ENCODE results near the gene STT3B. TPM values are rescaled to one million over a fixed set of nuclear protein-coding genes. Genes with fewer than 3 reads are reported as not detected.
A peak's percentile ranks its signal among the peaks of the same experiment; 100 is the strongest.

The STT3B gene
- total and polyA plus RNA-seq, 2 of the 4 experiments (the other 2 are of a cell fraction): 45.5 to 86.4 TPM

DNA sequence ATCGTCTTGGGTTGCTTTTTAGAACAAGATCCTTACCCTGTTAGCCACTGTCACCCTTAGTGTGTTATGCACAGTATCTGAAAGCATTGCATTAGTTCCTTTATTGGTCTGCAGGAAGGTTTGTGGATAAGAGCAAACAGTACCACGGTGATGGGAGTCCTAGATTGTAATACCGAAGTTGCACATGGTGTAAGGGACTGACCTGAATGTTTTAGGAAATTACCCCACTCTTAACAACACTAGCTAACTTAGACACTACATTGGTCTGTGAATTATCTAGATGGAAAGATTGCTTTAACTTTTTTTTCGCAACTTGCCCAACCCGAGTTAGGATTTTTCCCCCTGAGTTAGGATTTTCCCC lies 1.3 kb downstream of the STT3B start:
- no peak overlapping the region for H2AK5ac ChIP-seq (ENCODE audit: low read depth, low read length)
- no peak overlapping the region for H4K8ac ChIP-seq (ENCODE audit: low read depth in 2 of 2, low read length in 2 of 2)
- no TSS peak for BruUV-seq (replicated peaks)
- no peak overlapping the region for H2AFZ ChIP-seq (replicated peaks; ENCODE audit: low read length, poor library complexity)
- H2BK15ac ChIP-seq (ENCODE audit: low read depth, low read length): no peak overlapping the region
- in situ Hi-C loops (cut with MboI; ENCODE audit: low sequenced_read_pairs) (no loop called here), intact Hi-C loops (cut with micrococcal nuclease) (loop anchor here (5.0 to 10.0 kb wide), 4 partner anchors 233 to 762 kb away; no protein-coding TSS in a partner anchor), dilution Hi-C loops (cut with HindIII; ENCODE audit: low sequenced_read_pairs, unreplicated experiment) (no loop called here)
- no CpG with 5 or more reads among the region's 5 CpGs for WGBS, 2 experiments (ENCODE audit: extremely low coverage in 2 of 2, insufficient read length in 1 of 2)
- H2BK5ac ChIP-seq (ENCODE audit: low read depth, low read length, poor library complexity, severe bottlenecking): no peak overlapping the region
- H3K9me1 ChIP-seq (ENCODE audit: insufficient read depth, low read length): no peaks in the 10 kb centered on the region
- ChIA-PET POLR2A (ENCODE audit: unreplicated experiment) (no interaction called here), CTCF (interaction anchor here (0.6 kb wide), 1 partner anchor 1458 kb away, joined by 12 read pairs; no protein-coding TSS in a partner anchor)
- H3K4me1 ChIP-seq (ENCODE audit: control insufficient read depth, insufficient read depth, low read length): no peaks in the 10 kb centered on the region
- H3K9ac ChIP-seq (ENCODE audit: low read depth, low read length): peak overlapping the region; percentile 79; the same call in 1 of the 2 replicates
- no peak for TF ChIP-seq RCOR1 (IDR thresholded peaks at IDR 0.05; ENCODE audit: insufficient replicate concordance, low read length)
- TF ChIP-seq ELK1 (IDR thresholded peaks at IDR 0.05; ENCODE audit: borderline replicate concordance, low read depth, low read length): no peak
- TF ChIP-seq BHLHE40 (IDR thresholded peaks at IDR 0.05; ENCODE audit: low read depth, low read length): no peak
- TF ChIP-seq MAFK (IDR thresholded peaks at IDR 0.05; ENCODE audit: low read depth, low read length): no peak
- TF ChIP-seq SMC3 (IDR thresholded peaks at IDR 0.05; ENCODE audit: low read depth, low read length): no peak
- TF ChIP-seq CTCF (conservative IDR thresholded peaks at IDR 0.05; ENCODE audit: low read depth, low read length): no peak
- no peak for TF ChIP-seq NFE2L2 (IDR thresholded peaks at IDR 0.05; ENCODE audit: low read depth, low read length)
- H3K4ac ChIP-seq (ENCODE audit: low read depth, low read length): peak overlapping the region; percentile 1; the same call in 1 of the 2 replicates
- peaks cover 31% of the 10 kb centered on the region for H4K20me1 ChIP-seq (ENCODE audit: insufficient read depth, low read length)
- no peak overlapping the region for H3K18ac ChIP-seq (ENCODE audit: low read depth, low read length)
- ATAC-seq (ENCODE audit: low read depth) (no peak), DNase-seq (peak; percentile 17)
- H3K56ac ChIP-seq (ENCODE audit: extremely low read depth, insufficient read depth, low read length): no peak overlapping the region
- peak overlapping the region; percentile 77 for H3K4me3 ChIP-seq (ENCODE audit: insufficient read depth, low read depth, low read length)
- H3K36me3 ChIP-seq (ENCODE audit: control insufficient read depth, insufficient read depth, low read length): no peaks in the 10 kb centered on the region
- H3K9me3 ChIP-seq (ENCODE audit: control insufficient read depth, insufficient read depth, low read length): no peaks in the 10 kb centered on the region
- peak overlapping the region; percentile 4; the same call in 1 of the 2 replicates for H3K14ac ChIP-seq (replicated peaks; ENCODE audit: low read depth, low read length)
- H3K27me3 ChIP-seq (ENCODE audit: control insufficient read depth, insufficient read depth, low read length): no peaks in the 10 kb centered on the region
- peak overlapping the region; percentile 52 for H3K23ac ChIP-seq (ENCODE audit: low read depth, low read length)
- H2BK20ac ChIP-seq (ENCODE audit: low read depth, low read length): no peak overlapping the region
- H3K27ac ChIP-seq (ENCODE audit: insufficient read depth, low read length): peak overlapping the region; percentile 31; the same call in 1 of the 2 replicates
- no peak overlapping the region for H4K91ac ChIP-seq (ENCODE audit: insufficient read depth, low read depth, low read length)
- no peak overlapping the region for H2AK9ac ChIP-seq (replicated peaks; ENCODE audit: low read depth, low read length, poor library complexity)
- H4K5ac ChIP-seq (ENCODE audit: low read depth, low read length): no peak overlapping the region
- H3K4me2 ChIP-seq (ENCODE audit: low read depth, low read length): peak overlapping the region; percentile 99
- no peak overlapping the region for H2BK120ac ChIP-seq (ENCODE audit: low read depth, low read length)
- H3K79me1 ChIP-seq (ENCODE audit: low read depth in 1 of 2, low read length in 2 of 2): peaks cover 7 to 24% of the 10 kb centered on the region in 2 experiments; a peak in 2 of 4 replicates
